Measurements from ENCODE around the gene PLXNA4.

PLXNA4 gene

DNA sequence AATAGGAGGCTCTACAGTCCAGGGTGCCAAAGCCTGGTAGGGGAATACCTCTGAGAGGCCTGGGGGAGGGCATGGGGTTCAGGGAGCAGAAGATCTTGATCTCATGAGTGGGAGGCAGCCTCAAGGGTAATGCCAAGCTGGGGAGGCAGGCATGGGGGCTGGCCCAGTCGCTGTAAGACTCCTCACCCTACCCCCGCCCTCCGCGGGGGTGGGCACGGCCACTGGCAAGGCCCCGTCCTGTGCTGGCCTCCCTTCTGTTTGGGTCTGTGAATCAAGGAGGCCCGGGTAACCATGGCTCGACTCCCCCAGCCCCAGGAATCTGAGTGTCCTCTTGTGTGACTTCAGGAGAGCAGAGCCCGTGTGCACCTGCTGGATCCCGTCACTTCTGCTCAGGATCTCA, 473.9 kb downstream of the PLXNA4 start:
- DNase-seq = no peak

DNA sequence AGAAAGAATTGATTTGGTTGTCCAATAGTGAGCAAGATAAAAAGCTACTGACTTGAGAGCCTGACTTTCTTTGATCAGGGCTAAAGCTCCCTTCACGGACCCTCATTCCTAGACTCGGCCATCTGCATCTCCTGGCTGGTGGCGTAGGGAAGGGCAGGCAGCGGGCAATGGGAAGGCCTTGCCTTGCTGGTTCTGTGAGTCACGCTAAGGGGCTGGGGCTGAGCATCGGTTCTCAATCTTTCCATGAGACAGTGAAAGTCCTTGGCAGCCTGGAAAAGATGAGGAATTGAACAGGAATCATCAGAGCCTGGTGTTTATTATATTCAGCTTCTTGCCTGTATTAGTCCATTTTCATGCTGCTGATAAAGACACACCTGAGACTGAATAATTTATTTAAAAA, 475.3 kb downstream of the PLXNA4 start:
- DNase-seq = no peak

DNA sequence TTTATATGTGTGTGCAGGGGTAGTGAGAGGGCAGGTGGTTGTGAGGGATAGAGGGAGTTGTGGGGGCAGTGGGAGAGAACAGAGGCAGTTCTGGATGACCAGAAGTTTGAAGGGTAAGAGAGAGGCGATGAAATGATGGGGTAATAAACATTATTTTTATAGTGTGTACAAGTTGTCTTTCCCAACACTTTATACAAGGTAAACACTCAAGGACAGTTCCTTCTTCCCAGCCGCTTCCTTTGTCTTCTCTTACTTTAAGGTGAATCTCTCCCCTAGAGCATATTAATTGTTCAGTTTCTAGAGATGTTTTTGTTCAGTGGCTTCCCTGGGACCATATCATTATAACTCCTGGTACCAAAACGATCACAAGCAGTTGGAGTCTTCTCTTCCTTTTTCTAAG, 475.8 kb downstream of the PLXNA4 start:
- no peak for DNase-seq

DNA sequence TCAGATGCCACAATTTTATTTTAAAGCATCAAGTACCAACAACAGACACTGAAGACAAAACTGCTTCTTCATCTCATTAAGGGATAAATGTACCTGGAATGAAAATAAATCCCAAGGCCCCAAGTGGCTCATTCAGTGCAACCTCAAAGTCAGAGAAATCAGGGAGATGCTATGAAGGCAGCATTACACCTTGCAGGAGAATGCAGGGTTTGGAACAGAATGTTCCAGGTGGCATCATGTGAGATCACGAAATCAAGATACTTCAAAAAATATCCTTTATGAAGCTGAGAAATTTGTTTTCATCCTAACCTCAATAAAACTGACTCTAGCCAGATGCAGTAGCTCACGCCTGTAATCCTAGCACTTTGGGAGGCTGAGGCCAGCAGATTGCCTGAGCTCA, 477.1 kb downstream of the PLXNA4 start:
- no peak for DNase-seq

DNA sequence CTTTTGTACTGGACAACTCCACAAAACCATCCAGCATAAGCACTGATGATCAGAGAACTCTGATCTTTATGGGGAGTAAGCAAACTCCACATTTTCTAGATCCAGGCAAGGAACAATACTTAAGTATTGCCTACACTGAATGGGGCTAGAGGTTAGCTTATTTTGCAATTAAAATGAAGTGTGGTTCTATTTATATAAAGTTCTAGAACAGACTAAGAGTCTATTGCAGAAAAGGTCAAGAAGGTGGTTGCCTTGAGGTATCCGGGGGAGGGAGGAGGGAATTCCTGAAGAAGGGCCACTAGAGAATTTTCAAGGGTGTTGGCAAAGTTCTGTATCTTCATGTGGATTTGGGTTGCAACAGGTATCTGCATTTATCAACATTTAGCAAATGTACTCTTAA, 477.9 kb downstream of the PLXNA4 start:
- no peak for DNase-seq

GRCh38 chr7:132097550-132098134, 478.6 kb downstream of the PLXNA4 start:
- DNase-seq = no peak

- no peak for DNase-seq
Measured at GRCh38 chr7:132095111-132095765, 481.0 kb downstream of the PLXNA4 start.

GRCh38 chr7:132092106-132092505, 484.2 kb downstream of the PLXNA4 start:
- DNase-seq = no peak

DNA sequence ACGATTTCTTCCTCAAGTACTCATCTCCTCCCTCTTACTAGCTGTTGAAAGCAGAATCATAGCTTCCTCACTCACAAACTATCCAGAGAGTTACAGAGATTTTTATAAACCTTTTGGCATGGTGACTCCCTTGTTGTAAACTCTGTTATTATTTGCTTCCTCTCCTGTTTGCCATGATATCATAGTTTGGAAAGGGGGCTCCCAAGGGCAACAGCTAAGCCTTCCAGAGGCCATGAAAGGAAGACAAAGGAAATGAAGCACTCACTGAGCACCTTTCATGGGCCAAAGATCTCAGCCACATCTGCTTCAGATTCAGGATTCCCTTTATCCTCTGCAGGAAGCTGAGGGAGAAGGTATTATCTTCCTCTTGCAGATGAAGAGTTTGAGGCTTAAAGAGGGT, 484.6 kb downstream of the PLXNA4 start:
- DNase-seq = no peak

GRCh38 chr7:132090444-132090843, 485.8 kb downstream of the PLXNA4 start:
- DNase-seq = no peak

GRCh38 chr7:132089356-132089755, 486.9 kb downstream of the PLXNA4 start:
- no peak for DNase-seq

DNA sequence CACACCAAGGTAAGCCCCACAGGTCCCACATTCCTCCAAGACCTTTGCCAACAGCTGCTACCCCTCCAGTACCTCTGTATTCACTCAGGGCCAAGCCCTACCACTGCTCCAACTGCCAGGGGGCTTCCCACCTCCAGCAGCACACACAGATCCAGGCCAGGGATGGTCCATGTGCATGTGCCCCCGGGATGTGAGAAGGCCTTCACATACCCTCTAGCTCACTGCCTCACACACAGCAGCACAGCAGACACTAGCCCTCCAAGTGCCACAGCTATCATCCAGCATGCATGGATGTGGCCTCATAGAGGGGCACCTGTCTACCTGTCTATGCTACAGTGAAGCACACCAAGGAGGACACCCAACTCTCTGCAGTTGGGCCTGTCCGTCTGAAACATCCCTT, 488.8 kb downstream of the PLXNA4 start:
- no peak for DNase-seq

GRCh38 chr7:132084776-132085388, 491.4 kb downstream of the PLXNA4 start:
- DNase-seq = no peak

DNA sequence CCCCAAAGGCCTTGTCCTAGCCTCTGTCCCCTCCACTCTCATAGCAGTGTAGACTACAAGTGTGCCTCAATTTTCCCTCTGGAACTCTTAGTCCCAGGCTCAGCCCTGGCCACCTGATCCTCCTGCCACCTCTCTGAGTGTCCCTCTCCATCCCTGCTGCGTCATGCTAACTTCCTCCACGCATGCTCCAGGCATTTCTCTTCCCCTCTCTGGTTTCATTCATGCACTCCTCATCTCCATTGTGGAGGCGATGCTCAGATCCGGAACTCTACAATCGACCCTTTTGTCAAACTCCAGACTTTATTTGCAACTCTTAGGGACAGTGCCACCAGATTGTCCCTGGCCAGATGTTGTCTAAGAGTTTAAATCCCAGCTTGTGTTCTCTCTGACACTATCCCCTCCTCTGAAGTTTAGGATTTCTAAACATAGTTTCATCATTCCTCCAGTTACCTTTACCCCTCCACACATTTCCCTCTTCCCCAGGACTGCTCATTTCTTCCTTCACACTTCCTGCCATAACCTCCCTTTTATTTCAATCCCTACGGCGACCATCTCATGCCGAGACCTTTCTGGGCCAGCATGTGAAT, 492.6 kb downstream of the PLXNA4 start:
- DNase-seq = no peak

- no peak for DNase-seq
Measured at GRCh38 chr7:132083126-132083525, 493.1 kb downstream of the PLXNA4 start.

DNA sequence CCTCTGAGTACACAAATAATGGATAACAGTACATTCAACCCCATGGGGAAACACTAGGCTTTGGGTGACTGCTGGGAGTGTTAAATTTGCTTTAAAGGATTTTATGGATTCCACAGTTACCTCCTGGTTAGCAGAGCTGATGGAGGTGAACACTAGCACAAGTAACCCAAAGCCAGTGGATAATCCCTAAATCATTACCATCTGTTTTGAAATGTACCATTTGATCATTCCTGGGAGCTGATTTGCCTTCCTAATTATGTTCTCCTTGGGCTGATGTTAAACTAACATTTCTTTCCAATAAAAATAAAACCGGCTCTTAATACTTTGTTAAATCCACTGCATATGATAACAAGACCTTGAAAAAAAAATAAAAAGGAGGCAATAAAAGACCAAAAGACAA, 493.9 kb downstream of the PLXNA4 start:
- DNase-seq = no peak

- no peak for DNase-seq
Measured at GRCh38 chr7:132081686-132082085, 494.6 kb downstream of the PLXNA4 start.

DNA sequence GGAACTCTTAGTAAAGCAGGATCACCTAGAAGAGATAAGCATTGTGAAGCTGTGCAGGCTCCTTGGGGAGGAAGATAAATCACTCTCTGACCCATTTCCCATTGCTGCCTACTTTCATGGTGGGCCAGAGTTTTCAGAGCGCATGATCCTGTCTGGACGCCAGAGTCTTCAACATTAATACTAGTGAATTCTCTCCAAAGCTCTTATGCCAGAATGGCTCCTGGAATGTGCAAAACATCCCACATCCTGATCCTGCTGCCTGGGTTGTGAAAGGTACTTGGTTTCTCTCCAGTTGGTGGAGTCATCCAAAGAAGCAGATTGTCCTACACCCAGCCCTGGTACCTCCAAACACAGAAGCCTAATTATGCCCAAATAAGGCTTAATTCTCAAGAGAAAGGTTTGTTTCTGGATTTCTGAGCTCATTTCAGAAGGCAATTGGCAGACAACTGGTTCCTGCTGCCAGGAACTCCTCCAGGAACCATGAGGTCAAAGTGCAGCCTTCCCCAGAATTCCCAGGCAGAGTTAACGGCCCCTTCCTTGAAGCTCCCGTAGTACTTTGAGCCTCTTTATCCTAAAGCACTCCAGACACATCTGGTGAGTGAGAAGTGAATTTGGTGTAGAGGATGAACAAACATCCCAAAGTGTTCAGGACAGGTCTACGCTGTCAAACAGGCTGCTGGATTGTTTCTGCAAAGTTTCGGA, 495.2 kb downstream of the PLXNA4 start:
- DNase-seq = no peak

GRCh38 chr7:132080467-132080866, 495.8 kb downstream of the PLXNA4 start:
- DNase-seq = no peak

DNA sequence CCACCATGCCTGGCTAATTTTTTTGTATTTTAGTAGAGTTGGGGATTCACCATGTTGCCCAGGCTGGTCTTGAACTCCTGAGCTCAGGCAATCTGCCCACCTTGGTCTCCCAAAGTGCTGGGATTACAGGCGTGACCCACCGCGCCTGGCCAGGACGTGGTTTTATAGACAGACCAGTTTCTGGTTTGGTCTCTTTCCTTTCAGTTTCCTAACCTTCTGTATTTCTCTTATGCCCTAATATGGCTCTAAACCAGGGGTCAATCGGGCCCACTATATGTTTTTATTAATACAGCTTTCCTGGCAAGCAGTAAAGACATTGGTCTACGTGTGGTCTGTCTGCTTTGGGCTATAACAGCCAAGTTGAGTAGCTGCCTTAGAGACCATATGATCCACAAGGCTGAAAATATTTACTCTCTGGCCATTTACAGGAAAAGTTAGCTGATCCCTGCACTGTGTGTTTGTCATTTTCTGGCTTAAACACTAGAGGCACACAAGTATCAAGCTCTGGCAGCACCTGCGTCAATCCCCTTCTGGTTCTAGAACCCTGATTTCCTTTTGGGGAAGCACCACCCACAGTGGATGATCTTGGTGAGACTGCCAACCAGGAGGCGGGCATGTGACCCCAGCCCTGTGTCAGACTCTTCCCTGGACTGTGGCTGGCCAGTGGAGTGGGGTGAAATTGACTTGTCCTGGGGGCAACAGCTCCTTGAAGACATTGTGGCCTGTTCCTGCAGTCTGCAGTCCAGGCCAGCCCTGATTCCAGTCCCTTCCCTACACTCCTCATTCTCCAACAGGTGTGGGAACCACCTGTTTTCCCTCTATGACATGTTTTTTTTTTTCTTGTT, 497.2 kb downstream of the PLXNA4 start:
- no peak for DNase-seq

- no peak for DNase-seq
Measured at GRCh38 chr7:132077971-132078685, 498.1 kb downstream of the PLXNA4 start.
